HepG2 (cell line): ENCODE measurements around the gene ZSWIM7. TPM values are rescaled to one million over a fixed set of nuclear protein-coding genes. Genes with fewer than 3 reads are reported as not detected.

Source experiments
- ATAC-seq: fragments of 200-7000 bp; cut with Tn5 transposase; 3 replicates; pipeline ENCODE4 v1.9.1; 2020; ENCODE audit warnings: mild to moderate bottlenecking, moderate library complexity
- BruUV-seq: library from RNA; stranded (reverse); fragments of 400-500 nt; replicated peaks from 2 replicates; lab custom pipeline; 2021; lab: Mats Ljungman, UMichigan
- CTCF ChIA-PET: fragments of 300-600 bp; formaldehyde crosslinking; extraction: SDS; loops from one replicate; lab custom pipeline; 2021; ENCODE audit warnings: low total read pairs, inconsistent platforms, low intra/inter-chr PET ratio; lab: Yijun Ruan, JAX
- POLR2A ChIA-PET: fragments of 350-600 bp; sonication (Branson Sonifier 250); formaldehyde crosslinking; loops from one replicate; lab custom pipeline; 2020; ENCODE audit warnings: antibody characterized with exemption, inconsistent platforms; lab: Yijun Ruan, JAX
- DNase-seq: peaks from one replicate; pipeline ENCODE4 v3.0.0-alpha.2; 2015; ENCODE audit warnings: low spot score
- FAIRE-seq: peaks from 3 replicates; lab custom pipeline; 2011; peaks lifted over from hg19 to GRCh38; lab: Jason Lieb, UNC
- H2AFZ ChIP-seq: one replicate; pipeline ENCODE4 v1.6.1; 2011; ENCODE audit warnings: low read length, inconsistent platforms
- H3K27ac ChIP-seq: fragments of 300-600 bp; 3 replicates; pipeline ENCODE4 v1.8.0; 2011; ENCODE audit warnings: mixed run types, mild to moderate bottlenecking, mixed read lengths, low read length, inconsistent platforms; ENCODE audit not compliant: insufficient read depth; ENCODE audit errors: extremely low read length
- H3K27me3 ChIP-seq, 2 experiments: fragments of 200-600 bp in 1 of 2; 2 replicates in 1 of 2; 3 replicates in 1 of 2; pipeline versions ENCODE4 v1.6.0 to v1.8.0; 2011; ENCODE audit warnings: low read length in 2 of 2, mild to moderate bottlenecking in 2 of 2, moderate library complexity in 2 of 2, inconsistent platforms in 1 of 2; ENCODE audit not compliant: insufficient read depth in 2 of 2, control insufficient read depth in 1 of 2
- H3K36me3 ChIP-seq, 2 experiments: fragments of 200-600 bp in 1 of 2; replicated peaks in 1 of 2; 2 replicates in 1 of 2; 3 replicates in 1 of 2; pipeline versions ENCODE4 v1.5.1 to v1.8.0; 2011; ENCODE audit warnings: low read length in 2 of 2, inconsistent platforms in 1 of 2; ENCODE audit not compliant: insufficient read depth in 2 of 2, control insufficient read depth in 1 of 2
- H3K4me1 ChIP-seq: 2 replicates; pipeline ENCODE4 v1.5.1; 2012; ENCODE audit warnings: low read length, inconsistent platforms; ENCODE audit not compliant: insufficient read depth
- H3K4me2 ChIP-seq: 2 replicates; pipeline ENCODE4 v1.6.0; 2011; ENCODE audit warnings: low read depth, low read length, inconsistent platforms
- H3K4me3 ChIP-seq, 3 experiments: fragments of 200-600 bp in 1 of 3; sonication (generic), shearing (Covaris generic) in 1 of 3; replicated peaks in 1 of 3; 2 replicates each; pipeline ENCODE4 v1.5.1; 2011 to 2016; ENCODE audit warnings: low read length in 3 of 3, inconsistent platforms in 2 of 3, low read depth in 2 of 3, mild to moderate bottlenecking in 2 of 3, control low read depth in 1 of 3, mixed read lengths in 1 of 3; ENCODE audit not compliant: insufficient read depth in 1 of 3
- H3K79me2 ChIP-seq: one replicate; pipeline ENCODE4 v1.6.1; 2011; ENCODE audit warnings: low read length, inconsistent platforms; ENCODE audit not compliant: insufficient read depth
- H3K9ac ChIP-seq: 2 replicates; pipeline ENCODE4 v1.6.0; 2011; ENCODE audit warnings: mild to moderate bottlenecking, low read depth, low read length, inconsistent platforms; ENCODE audit not compliant: insufficient read depth
- H3K9me3 ChIP-seq: 2 replicates; pipeline ENCODE4 v1.5.1; 2012; ENCODE audit warnings: mild to moderate bottlenecking, low read length
- H4K20me1 ChIP-seq: 2 replicates; pipeline ENCODE4 v1.6.0; 2011; ENCODE audit warnings: inconsistent platforms, mild to moderate bottlenecking, low read length, moderate library complexity; ENCODE audit not compliant: insufficient read depth
- DBP ChIP-seq: sonication (generic); formaldehyde crosslinking; IDR thresholded peaks from 2 replicates; pipeline ENCODE4 v1.4.0; 2020; ENCODE audit warnings: missing genetic modification reagents; ENCODE audit errors: not compliant biosample characterization
- ELK4 ChIP-seq: sonication (generic); formaldehyde crosslinking; IDR thresholded peaks from 2 replicates; pipeline ENCODE4 v1.9.0; 2021; ENCODE audit warnings: missing genetic modification reagents, borderline replicate concordance
- FOXM1 ChIP-seq: sonication (generic); formaldehyde crosslinking; IDR thresholded peaks from 2 replicates; pipeline ENCODE4 v1.5.0; 2020; ENCODE audit warnings: missing genetic modification reagents
- NFE2L2 ChIP-seq: fragments of 150-350 bp; IDR thresholded peaks from 2 replicates; pipeline ENCODE4 v1.6.1; 2014; ENCODE audit warnings: low read length
- NR2C2 ChIP-seq: sonication (generic); formaldehyde crosslinking; IDR thresholded peaks from 2 replicates; pipeline ENCODE4 v1.4.0; 2020; ENCODE audit warnings: missing genetic modification reagents, mild to moderate bottlenecking, moderate library complexity, borderline replicate concordance
- RBAK ChIP-seq: sonication (generic); formaldehyde crosslinking; IDR thresholded peaks from 2 replicates; pipeline ENCODE4 v1.5.1; 2020; ENCODE audit warnings: mild to moderate bottlenecking, missing genetic modification reagents
- TCF7 ChIP-seq: sonication (generic); IDR thresholded peaks from 2 replicates; pipeline ENCODE4 v1.6.1; 2016; ENCODE audit warnings: antibody characterized with exemption, low read depth
- TRIM24 ChIP-seq: sonication (generic); formaldehyde crosslinking; IDR thresholded peaks from 2 replicates; pipeline ENCODE4 v1.8.0; 2022; ENCODE audit warnings: mild to moderate bottlenecking, missing genetic modification reagents
- ZEB1 ChIP-seq: IDR thresholded peaks from 2 replicates; pipeline ENCODE4 v1.6.1; 2012; ENCODE audit warnings: mild to moderate bottlenecking, low read depth, inconsistent platforms; ENCODE audit not compliant: insufficient replicate concordance
- ZHX1 ChIP-seq: sonication (generic); formaldehyde crosslinking; IDR thresholded peaks from 2 replicates; pipeline ENCODE4 v1.8.1; 2022; ENCODE audit warnings: low read depth, mild to moderate bottlenecking, missing genetic modification reagents
- ZNF33B ChIP-seq: sonication (generic); formaldehyde crosslinking; IDR thresholded peaks from 2 replicates; pipeline ENCODE4 v1.5.1; 2020; ENCODE audit warnings: mild to moderate bottlenecking, missing genetic modification reagents
- ZNF367 ChIP-seq: sonication (generic); formaldehyde crosslinking; IDR thresholded peaks from 2 replicates; pipeline ENCODE4 v1.4.0; 2020; ENCODE audit warnings: missing genetic modification reagents, borderline replicate concordance
- ZSCAN5A ChIP-seq: sonication (generic); formaldehyde crosslinking; IDR thresholded peaks from 2 replicates; pipeline ENCODE4 v1.8.0; 2022; ENCODE audit warnings: mild to moderate bottlenecking, missing genetic modification reagents, borderline replicate concordance
- WGBS: methylation state at CpG from one replicate; pipeline ENCODE4 v1.1.6; 2017; ENCODE audit warnings: low lambda C conversion rate; 5-methylcytosine and 5-hydroxymethylcytosine counted together
- in situ Hi-C: cut with HindIII; loops from 2 replicates; pipeline ENCODE4 v1.10.0; 2017; ENCODE audit warnings: low pct_unique_long_range_greater_than_20kb; ENCODE audit not compliant: extremely low pct_ligation_motif_present
- intact Hi-C: fragments of 100-400 bp; cut with micrococcal nuclease; formaldehyde crosslinking; loops from one replicate; pipeline ENCODE4 v1.10.0; 2022; ENCODE audit not compliant: unreplicated experiment
- polyA plus RNA-seq, 8 experiments: library from polyadenylated mRNA; depleted of rRNA in 3 of 8; stranded (reverse) in 7 of 8; unstranded in 1 of 8; fragments of >200 nt; fragmentation: Illumina TruSeq in 4 of 8; extraction: Trizol in 4 of 8; gene quantifications; 2 replicates each; pipeline versions ENCODE4 v1.2.1 to v1.2.3, GENCODE V29; 2011 to 2016; ENCODE audit warnings: low read depth in 4 of 8, missing spikeins in 1 of 8, mixed read lengths in 1 of 8; ENCODE audit not compliant: insufficient read depth in 1 of 8
- total RNA-seq, 5 experiments: library from RNA; depleted of rRNA; stranded (reverse); fragments of >200 nt; fragmentation: Illumina TruSeq; extraction: Trizol; gene quantifications; 2 replicates each; pipeline ENCODE4 v1.2.3, GENCODE V29; 2016; ENCODE audit warnings: low read depth in 1 of 5

Gene ZSWIM7
- total and polyA plus RNA-seq, 2 of the 13 experiments (the other 11 are each of a cell fraction or from before 2014, with no cell fraction given): 13.1 to 28.1 TPM

- H3K27me3 ChIP-seq: no peaks in the 10 kb centered on the region
- FAIRE-seq: no peak
- no peaks in the 10 kb centered on the region for H4K20me1 ChIP-seq
- no peak overlapping the region for H2AFZ ChIP-seq
- DNase-seq: no peak
- H3K27ac ChIP-seq: no peak overlapping the region
- H3K9ac ChIP-seq: no peak overlapping the region
- BruUV-seq: no TSS peak
- intact Hi-C loops (no loop called here), in situ Hi-C loops (loop anchor here (25.0 kb wide), 1 partner anchor 99 kb away; no protein-coding TSS in a partner anchor)
- H3K9me3 ChIP-seq: no peaks in the 10 kb centered on the region
- no peak for ATAC-seq
- H3K4me2 ChIP-seq: no peak overlapping the region
- WGBS: 42% methylated on average over 7 of the region's 7 CpGs
- H3K79me2 ChIP-seq: no peaks in the 10 kb centered on the region
- POLR2A ChIA-PET: no interaction called here
- TF ChIP-seq NR2C2 (no peak), ZNF367 (CRISPR knock-in tag) (no peak), DBP (CRISPR knock-in tag) (no peak)
- H3K36me3 ChIP-seq: no peaks in the 10 kb centered on the region
- no peak overlapping the region for H3K4me3 ChIP-seq
- H3K4me1 ChIP-seq: no peaks in the 10 kb centered on the region
- CTCF ChIA-PET: no interaction called here
Observed at GRCh38 chr17:15935891-15936290, 63.6 kb downstream of the ZSWIM7 start.

- intact Hi-C loops (no loop called here), in situ Hi-C loops (loop anchor here (25.0 kb wide), 1 partner anchor 98 kb away; no protein-coding TSS in a partner anchor)
- ATAC-seq: no peak
- H3K79me2 ChIP-seq: no peaks in the 10 kb centered on the region
- H3K4me3 ChIP-seq: no peak overlapping the region
- ChIA-PET POLR2A (no interaction called here), CTCF (no interaction called here)
- no TSS peak for BruUV-seq
- no peaks in the 10 kb centered on the region for H4K20me1 ChIP-seq
- no peak for DNase-seq
- H3K27me3 ChIP-seq: no peaks in the 10 kb centered on the region
- H3K36me3 ChIP-seq: no peaks in the 10 kb centered on the region
- WGBS: 77% methylated on average over 5 of the region's 5 CpGs
- H3K9me3 ChIP-seq: no peaks in the 10 kb centered on the region
- H3K4me1 ChIP-seq: no peaks in the 10 kb centered on the region
- H3K27ac ChIP-seq: no peak overlapping the region
- no peak overlapping the region for H2AFZ ChIP-seq
- no peak overlapping the region for H3K4me2 ChIP-seq
- FAIRE-seq: no peak
- H3K9ac ChIP-seq: no peak overlapping the region
- no peak for TF ChIP-seq TCF7
- no peak for TF ChIP-seq NFE2L2
- TF ChIP-seq ZNF33B (CRISPR knock-in tag): no peak
- TF ChIP-seq ZEB1: no peak
- TF ChIP-seq TRIM24 (CRISPR knock-in tag): no peak
- no peak for TF ChIP-seq FOXM1
- TF ChIP-seq ZHX1 (CRISPR knock-in tag): no peak
- no peak for TF ChIP-seq ELK4
- TF ChIP-seq RBAK: no peak
- TF ChIP-seq ZSCAN5A: no peak
Observed at GRCh38 chr17:15934866-15935265, 64.6 kb downstream of the ZSWIM7 start.
